GM21825 (cell line): ENCODE results near the gene GSN.

Source experiments
- ATAC-seq: cut with Tn5 transposase; IDR thresholded peaks from one replicate; pipeline ENCODE4 v1.9.1; 2021; ENCODE audit warnings: mild to moderate bottlenecking, moderate library complexity; ENCODE audit not compliant: unreplicated experiment

GSN gene

GRCh38 chr9:121348221-121348620, 80.3 kb downstream of the GSN start:
- no peak for ATAC-seq

GRCh38 chr9:121349009-121349408, 81.0 kb downstream of the GSN start:
- ATAC-seq, result no peak

GRCh38 chr9:121350036-121350435, 82.1 kb downstream of the GSN start:
- ATAC-seq, result no peak

- ATAC-seq, result no peak
Observed at GRCh38 chr9:121350993-121351561, 83.1 kb downstream of the GSN start.

- ATAC-seq, result peak; percentile 92
Observed at GRCh38 chr9:121353241-121354061, 85.5 kb downstream of the GSN start.

- no peak for ATAC-seq
Observed at GRCh38 chr9:121354141-121354540, 86.2 kb downstream of the GSN start.

- no peak for ATAC-seq
Observed at GRCh38 chr9:121354762-121355161, 86.8 kb downstream of the GSN start.

- no peak for ATAC-seq
Observed at GRCh38 chr9:121357011-121357410, 89.0 kb downstream of the GSN start.

- ATAC-seq, result peak; percentile 48
Observed at GRCh38 chr9:121358751-121359150, 90.8 kb downstream of the GSN start.

- peak; percentile 9 for ATAC-seq
Observed at GRCh38 chr9:121359351-121360294, 91.7 kb downstream of the GSN start.

GRCh38 chr9:121360601-121361374, 92.8 kb downstream of the GSN start:
- ATAC-seq, result no peak

- ATAC-seq, result no peak
Observed at GRCh38 chr9:121362813-121363621, 95.1 kb downstream of the GSN start.

- ATAC-seq, result no peak
Observed at GRCh38 chr9:121363622-121363961, 95.6 kb downstream of the GSN start.

GRCh38 chr9:121364077-121364476, 96.1 kb downstream of the GSN start:
- no peak for ATAC-seq

- ATAC-seq, result no peak
Observed at GRCh38 chr9:121364886-121365285, 96.9 kb downstream of the GSN start.

- ATAC-seq, result no peak
Observed at GRCh38 chr9:121365564-121365963, 97.6 kb downstream of the GSN start.

GRCh38 chr9:121366611-121367192, 98.7 kb downstream of the GSN start:
- no peak for ATAC-seq

- no peak for ATAC-seq
Observed at GRCh38 chr9:121367306-121368137, 99.6 kb downstream of the GSN start.

GRCh38 chr9:121368138-121368522, 100.2 kb downstream of the GSN start:
- ATAC-seq, result no peak
